ENCODE results near the gene SNED1.

SNED1 gene

DNA sequence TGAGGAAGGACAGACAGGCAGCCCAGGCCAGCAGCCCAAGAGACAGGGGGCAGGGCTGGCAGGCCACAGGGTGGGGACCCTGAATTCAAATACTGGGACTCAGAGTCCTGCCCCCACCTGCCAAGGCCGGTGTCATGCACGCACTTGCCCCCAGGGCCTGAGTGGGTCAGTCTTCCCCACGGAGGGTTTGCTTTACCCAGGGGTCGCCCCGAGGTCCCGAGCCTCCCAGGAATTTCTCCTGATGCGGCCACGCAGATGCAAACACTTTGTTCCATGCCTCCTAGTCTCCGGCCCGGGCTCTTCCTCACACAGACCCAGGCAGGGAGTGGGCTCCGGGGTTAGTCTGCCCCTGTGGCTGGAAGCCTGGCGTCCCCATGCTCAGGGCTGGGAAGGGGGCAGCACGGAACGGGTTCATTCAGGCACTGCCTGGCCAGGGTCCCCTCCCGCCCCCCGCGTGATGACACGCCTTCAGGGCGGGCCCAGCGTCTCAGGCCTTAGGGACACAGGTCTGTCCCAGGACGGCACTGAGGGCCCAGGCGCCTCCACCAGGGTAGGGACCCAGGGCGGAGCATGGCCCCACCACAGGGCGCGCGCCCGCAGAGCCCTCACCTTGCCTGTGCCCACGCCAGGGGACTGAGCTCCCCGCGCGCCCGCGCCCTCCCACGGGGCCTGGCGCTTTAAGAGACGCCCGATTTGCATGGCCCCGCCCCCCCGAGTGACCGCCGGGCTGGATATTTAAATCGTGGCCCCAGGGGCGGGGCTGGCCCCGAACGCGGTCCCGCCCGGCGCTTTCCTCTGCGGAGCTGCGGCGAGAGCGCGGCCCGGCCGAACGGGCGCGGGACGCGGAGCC is at the start of gene SNED1:
TSS of gene SNED1 (plus strand) at position 763 of the 850 bp plus-strand sequence. CDS start 220 bp downstream, outside the sequence.
- Histone ChIP-seq H3K27ac (ENCODE audit: low read depth, low read length) (no peak within 1 kb of the TSS), H3K27me3 (ENCODE audit: control insufficient read depth, low read length) (no peaks in the 10 kb centered on the region), H4K20me1 (ENCODE audit: control insufficient read depth, insufficient read depth, low read depth, low read length) (no peaks in the 10 kb centered on the region), H3K9me2 (replicated peaks; ENCODE audit: control insufficient read depth, low read length) (no peaks in the 10 kb centered on the region), H3K36me3 (ENCODE audit: control insufficient read depth, low read length) (no peaks in the 10 kb centered on the region), H3K4me3 (ENCODE audit: low read length) (no peak within 1 kb of the TSS), H3F3A (ENCODE audit: control insufficient read depth, insufficient read depth) (no peaks in the 10 kb centered on the region), H3K4me2 (ENCODE audit: low read length) (no peak within 1 kb of the TSS), H3K9me3 (ENCODE audit: control insufficient read depth, insufficient read depth, low read length) (peaks cover under 1% of the 10 kb centered on the region), H3K4me1 (ENCODE audit: control insufficient read depth, low read length) (no peaks in the 10 kb centered on the region), H3K79me2 (ENCODE audit: control insufficient read depth, low read length) (no peaks in the 10 kb centered on the region)
- TF ChIP-seq EZH2phosphoT487 (IDR thresholded peaks at IDR 0.05; ENCODE audit: borderline replicate concordance, low read length) = no peak
- TF ChIP-seq, protein P1, sequence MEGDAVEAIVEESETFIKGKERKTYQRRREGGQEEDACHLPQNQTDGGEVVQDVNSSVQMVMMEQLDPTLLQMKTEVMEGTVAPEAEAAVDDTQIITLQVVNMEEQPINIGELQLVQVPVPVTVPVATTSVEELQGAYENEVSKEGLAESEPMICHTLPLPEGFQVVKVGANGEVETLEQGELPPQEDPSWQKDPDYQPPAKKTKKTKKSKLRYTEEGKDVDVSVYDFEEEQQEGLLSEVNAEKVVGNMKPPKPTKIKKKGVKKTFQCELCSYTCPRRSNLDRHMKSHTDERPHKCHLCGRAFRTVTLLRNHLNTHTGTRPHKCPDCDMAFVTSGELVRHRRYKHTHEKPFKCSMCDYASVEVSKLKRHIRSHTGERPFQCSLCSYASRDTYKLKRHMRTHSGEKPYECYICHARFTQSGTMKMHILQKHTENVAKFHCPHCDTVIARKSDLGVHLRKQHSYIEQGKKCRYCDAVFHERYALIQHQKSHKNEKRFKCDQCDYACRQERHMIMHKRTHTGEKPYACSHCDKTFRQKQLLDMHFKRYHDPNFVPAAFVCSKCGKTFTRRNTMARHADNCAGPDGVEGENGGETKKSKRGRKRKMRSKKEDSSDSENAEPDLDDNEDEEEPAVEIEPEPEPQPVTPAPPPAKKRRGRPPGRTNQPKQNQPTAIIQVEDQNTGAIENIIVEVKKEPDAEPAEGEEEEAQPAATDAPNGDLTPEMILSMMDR (IDR thresholded peaks at IDR 0.05; ENCODE audit: low read depth, low read length, poor library complexity, severe bottlenecking) = no peak

DNA sequence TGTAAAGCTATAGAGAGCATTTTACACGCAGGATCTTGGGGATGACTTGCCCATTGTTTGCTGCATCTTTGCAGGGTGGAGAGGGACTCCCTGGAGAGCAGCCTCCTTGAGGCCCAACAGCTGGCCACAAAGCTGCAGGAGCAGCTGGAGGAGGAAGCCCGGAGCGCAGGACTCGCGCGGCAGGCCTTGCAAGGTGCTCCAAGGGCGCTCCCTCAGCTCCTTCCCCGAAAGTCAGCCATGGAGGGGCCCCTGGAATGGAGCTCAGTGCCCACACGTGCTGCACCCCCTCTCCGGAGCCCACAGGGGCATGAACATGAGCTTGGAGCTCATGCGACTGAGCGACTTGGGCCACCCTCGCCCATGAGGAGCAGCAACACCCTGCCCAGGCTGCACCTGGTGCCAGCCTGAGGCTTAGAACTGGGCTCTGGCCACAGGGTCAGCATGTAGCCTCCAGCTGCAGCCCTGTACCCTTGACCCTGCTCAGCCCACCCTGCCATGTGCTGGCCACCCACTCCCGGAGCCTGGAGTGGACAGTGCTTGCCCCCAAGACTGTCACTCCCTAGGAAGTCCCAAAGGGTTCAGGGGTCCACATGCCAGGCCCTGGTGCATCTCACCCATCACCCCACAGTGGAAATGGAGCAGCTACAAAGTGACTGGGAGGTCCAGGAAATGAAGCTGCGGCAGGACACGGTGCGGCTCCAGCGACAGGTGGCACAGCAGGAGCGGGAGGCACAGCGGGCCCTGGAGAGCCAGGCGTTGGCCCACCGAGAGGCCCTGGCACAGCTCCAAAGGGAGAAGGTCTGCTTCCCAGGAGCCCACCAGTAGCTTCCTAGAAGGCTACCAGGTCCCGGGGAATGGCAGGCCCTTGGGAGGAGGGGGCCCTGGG is 49.3 kb upstream of the SNED1 start:
- Histone ChIP-seq H3K79me2 (ENCODE audit: control insufficient read depth, low read length) (no peaks in the 10 kb centered on the region), H3K9me2 (replicated peaks; ENCODE audit: control insufficient read depth, low read length) (no peaks in the 10 kb centered on the region), H3K27me3 (ENCODE audit: control insufficient read depth, low read length) (no peaks in the 10 kb centered on the region), H3K9me3 (ENCODE audit: control insufficient read depth, insufficient read depth, low read length) (no peaks in the 10 kb centered on the region), H3K36me3 (ENCODE audit: control insufficient read depth, low read length) (no peaks in the 10 kb centered on the region), H3F3A (ENCODE audit: control insufficient read depth, insufficient read depth) (no peaks in the 10 kb centered on the region), H3K27ac (ENCODE audit: low read depth, low read length) (no peak overlapping the region), H3K4me1 (ENCODE audit: control insufficient read depth, low read length) (no peaks in the 10 kb centered on the region), H4K20me1 (ENCODE audit: control insufficient read depth, insufficient read depth, low read depth, low read length) (no peaks in the 10 kb centered on the region), H3K4me3 (ENCODE audit: low read length) (no peak overlapping the region), H3K4me2 (ENCODE audit: low read length) (no peak overlapping the region)
- TF ChIP-seq EZH2phosphoT487 (IDR thresholded peaks at IDR 0.05; ENCODE audit: borderline replicate concordance, low read length) = no peak
- TF ChIP-seq, protein P1 (IDR thresholded peaks at IDR 0.05; ENCODE audit: low read depth, low read length, poor library complexity, severe bottlenecking) = no peak

DNA sequence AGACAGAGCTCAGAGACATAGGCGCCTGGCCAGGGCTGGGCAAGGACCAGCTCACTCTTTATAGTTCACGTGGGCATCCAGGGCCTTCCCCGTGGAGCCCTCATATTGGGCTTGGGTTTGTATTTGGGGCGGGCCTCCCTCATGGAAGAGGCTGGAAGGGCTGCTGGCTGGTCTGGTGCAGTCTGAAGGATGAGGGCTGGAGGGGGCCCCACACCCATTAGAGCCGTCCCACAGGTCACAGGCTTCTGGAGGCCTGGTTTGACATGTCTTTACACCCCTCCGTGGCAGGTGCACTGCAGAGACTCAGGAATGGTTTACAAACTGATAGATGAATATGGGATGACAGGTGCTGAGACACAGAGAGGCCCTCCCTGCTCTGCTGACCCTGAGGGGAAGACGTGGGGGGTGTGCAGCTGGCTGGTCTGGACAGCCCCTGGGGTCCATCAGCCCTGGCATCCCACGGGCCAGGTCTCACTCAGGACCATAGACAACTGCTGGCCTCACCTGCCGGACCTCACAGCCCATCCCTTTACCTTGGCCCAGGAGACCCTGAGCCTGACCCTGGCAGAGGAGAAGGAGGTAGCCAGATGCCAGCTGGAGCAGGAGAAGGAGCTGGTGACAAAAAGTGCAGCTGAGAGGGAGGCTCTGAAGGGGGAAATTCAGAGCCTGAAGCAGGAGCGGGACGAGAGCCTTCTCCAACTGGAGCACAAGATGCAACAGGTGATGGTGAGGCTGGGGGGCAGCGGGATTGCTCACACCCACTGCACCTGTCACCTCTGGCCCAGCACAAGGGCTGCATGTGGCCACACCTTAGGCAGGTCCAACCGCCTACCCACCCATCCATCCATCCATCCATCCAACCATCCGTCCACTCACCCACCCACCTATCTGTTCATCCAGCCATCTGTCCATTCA is 48.4 kb upstream of the SNED1 start:
- no peaks in the 10 kb centered on the region for H3K36me3 ChIP-seq (ENCODE audit: control insufficient read depth, low read length)
- TF ChIP-seq EZH2phosphoT487 (IDR thresholded peaks at IDR 0.05; ENCODE audit: borderline replicate concordance, low read length) = no peak
- TF ChIP-seq, protein P1 (IDR thresholded peaks at IDR 0.05; ENCODE audit: low read depth, low read length, poor library complexity, severe bottlenecking) = no peak
- H3K9me2 ChIP-seq (replicated peaks; ENCODE audit: control insufficient read depth, low read length) = no peaks in the 10 kb centered on the region
- no peaks in the 10 kb centered on the region for H3F3A ChIP-seq (ENCODE audit: control insufficient read depth, insufficient read depth)
- H3K27me3 ChIP-seq (ENCODE audit: control insufficient read depth, low read length) = no peaks in the 10 kb centered on the region
- H3K4me2 ChIP-seq (ENCODE audit: low read length) = no peak overlapping the region
- H3K4me1 ChIP-seq (ENCODE audit: control insufficient read depth, low read length) = no peaks in the 10 kb centered on the region
- no peaks in the 10 kb centered on the region for H3K79me2 ChIP-seq (ENCODE audit: control insufficient read depth, low read length)
- H3K4me3 ChIP-seq (ENCODE audit: low read length) = no peak overlapping the region
- no peak overlapping the region for H3K27ac ChIP-seq (ENCODE audit: low read depth, low read length)
- no peaks in the 10 kb centered on the region for H4K20me1 ChIP-seq (ENCODE audit: control insufficient read depth, insufficient read depth, low read depth, low read length)
- no peaks in the 10 kb centered on the region for H3K9me3 ChIP-seq (ENCODE audit: control insufficient read depth, insufficient read depth, low read length)

Measured in DOHH2 (cell line).